HCT116 (cell line): Measurements from ENCODE around the gene MAN2A2. TPM values are rescaled to one million over a fixed set of nuclear protein-coding genes. Genes with fewer than 3 reads are reported as not detected.

Experiments
- ATAC-seq: fragments of 200-7000 bp; cut with Tn5 transposase; 2 replicates; pipeline ENCODE4 v1.9.1; 2020; ENCODE audit warnings: mild to moderate bottlenecking, moderate library complexity
- BruUV-seq: library from RNA; stranded (reverse); fragments of 400-500 nt; replicated peaks from 2 replicates; lab custom pipeline; 2021; lab: Mats Ljungman, UMichigan
- CTCF ChIA-PET: fragments of 300-600 bp; sonication (Branson Sonifier 250); formaldehyde crosslinking; loops from one replicate; lab custom pipeline; 2021; ENCODE audit warnings: antibody characterized with exemption; lab: Charles Lee
- POLR2A ChIA-PET: fragments of 300-600, 350-600 bp; sonication (Branson Sonifier 250); formaldehyde crosslinking; loops from one replicate; lab custom pipeline; 2021; ENCODE audit warnings: antibody characterized with exemption; lab: Charles Lee
- RAD21 ChIA-PET, 2 experiments: fragments of 300-600 bp; sonication (Branson Sonifier 250); formaldehyde crosslinking; loops; one replicate each; lab custom pipeline; 2023; ENCODE audit warnings: low total read pairs in 2 of 2; ENCODE audit not compliant: uncharacterized antibody in 2 of 2, unreplicated experiment in 2 of 2, low non-redundant PET in 1 of 2; lab: Charles Lee
- DNase-seq: peaks from one replicate; pipeline ENCODE4 v3.0.0-alpha.2; 2010; ENCODE audit warnings: low read depth, low spot score
- H2AFZ ChIP-seq: fragments of 200-600 bp; shearing (Covaris generic), sonication (generic); 2 replicates; pipeline ENCODE4 v1.6.1; 2017; ENCODE audit warnings: low read depth, mixed run types, mixed read lengths, antibody characterized with exemption, low read length; ENCODE audit not compliant: poor library complexity, severe bottlenecking
- H3K27ac ChIP-seq: 2 replicates; pipeline ENCODE4 v1.5.1; 2012; ENCODE audit warnings: low read depth, low read length
- H3K27me3 ChIP-seq: fragments of 200-600 bp; sonication (generic); 2 replicates; pipeline ENCODE4 v1.6.1; 2016; ENCODE audit warnings: mixed run types, low read length, mixed read lengths; ENCODE audit not compliant: insufficient read depth
- H3K36me3 ChIP-seq, 2 experiments: fragments of 200-500 bp in 1 of 2; fragments of 200-600 bp in 1 of 2; sonication (Bioruptor generic) in 1 of 2; sonication (generic) in 1 of 2; 2 replicates each; pipeline versions ENCODE4 v1.5.1 to v1.6.1; 2014 to 2016; ENCODE audit warnings: low read length in 2 of 2, inconsistent platforms in 1 of 2, mixed read lengths in 1 of 2, mixed run types in 1 of 2; ENCODE audit not compliant: insufficient read depth in 2 of 2, control insufficient read depth in 1 of 2
- H3K4me1 ChIP-seq, 2 experiments: fragments of 200-600 bp in 1 of 2; sonication (generic) in 1 of 2; 2 replicates each; pipeline versions ENCODE4 v1.5.1 to v1.6.1; 2012 to 2017; ENCODE audit warnings: low read length in 2 of 2, inconsistent platforms in 1 of 2, mild to moderate bottlenecking in 1 of 2, mixed read lengths in 1 of 2, mixed run types in 1 of 2, moderate library complexity in 1 of 2; ENCODE audit not compliant: insufficient read depth in 2 of 2, control insufficient read depth in 1 of 2
- H3K4me2 ChIP-seq: fragments of 200-600 bp; sonication (generic); 2 replicates; pipeline ENCODE4 v1.6.1; 2017; ENCODE audit warnings: mixed run types, low read length, mixed read lengths
- H3K4me3 ChIP-seq, 2 experiments: fragments of 200-600 bp in 1 of 2; sonication (generic) in 1 of 2; replicated peaks in 1 of 2; 2 replicates each; pipeline ENCODE4 v1.5.1; 2011 to 2016; ENCODE audit warnings: low read length in 2 of 2, control low read depth in 1 of 2, low read depth in 1 of 2, mild to moderate bottlenecking in 1 of 2, mixed read lengths in 1 of 2, mixed run types in 1 of 2
- H3K79me2 ChIP-seq: fragments of 200-600 bp; sonication (generic); 2 replicates; pipeline ENCODE4 v1.6.1; 2017; ENCODE audit warnings: mild to moderate bottlenecking, mixed run types, low read length, moderate library complexity, mixed read lengths; ENCODE audit not compliant: insufficient read depth
- H3K9ac ChIP-seq: fragments of 200-600 bp; sonication (generic); 2 replicates; pipeline ENCODE4 v1.6.1; 2016; ENCODE audit warnings: low read length, mixed read lengths
- H3K9me2 ChIP-seq: fragments of 200-600 bp; sonication (generic), shearing (Covaris generic); 2 replicates; pipeline ENCODE4 v1.6.1; 2017; ENCODE audit warnings: mixed run types, mild to moderate bottlenecking, moderate library complexity; ENCODE audit not compliant: insufficient read depth
- H3K9me3 ChIP-seq, 2 experiments: fragments of 200-500 bp in 1 of 2; fragments of 200-600 bp in 1 of 2; sonication (Bioruptor generic) in 1 of 2; sonication (generic) in 1 of 2; 2 replicates each; pipeline ENCODE4 v1.6.1; 2014 to 2017; ENCODE audit warnings: low read length in 2 of 2, mixed read lengths in 2 of 2, inconsistent platforms in 1 of 2, low read depth in 1 of 2, mild to moderate bottlenecking in 1 of 2, mixed run types in 1 of 2, moderate library complexity in 1 of 2; ENCODE audit not compliant: control insufficient read depth in 1 of 2, insufficient read depth in 1 of 2
- H4K20me1 ChIP-seq: fragments of 200-600 bp; sonication (generic), shearing (Covaris generic); 2 replicates; pipeline ENCODE4 v1.6.1; 2017; ENCODE audit warnings: mixed run types, mild to moderate bottlenecking, moderate library complexity; ENCODE audit not compliant: insufficient read depth
- ATF3 ChIP-seq: IDR thresholded peaks from 2 replicates; pipeline ENCODE4 v1.6.1; 2012
- CBX3 ChIP-seq: IDR thresholded peaks from 2 replicates; pipeline ENCODE4 v1.6.1; 2012; ENCODE audit warnings: low read depth
- CEBPB ChIP-seq: IDR thresholded peaks from 2 replicates; pipeline ENCODE4 v1.6.1; 2012; ENCODE audit warnings: low read depth
- CTCF ChIP-seq, 3 experiments: fragments of 200-600 bp in 1 of 3; sonication (generic) in 1 of 3; IDR thresholded peaks in 2 of 3; conservative IDR thresholded peaks in 1 of 3; 2 replicates each; pipeline ENCODE4 v1.5.1; 2012 to 2017; ENCODE audit warnings: low read depth in 2 of 3, low read length in 2 of 3, antibody characterized with exemption in 1 of 3, borderline replicate concordance in 1 of 3, control low read depth in 1 of 3, mild to moderate bottlenecking in 1 of 3, mixed read lengths in 1 of 3, mixed run types in 1 of 3, moderate library complexity in 1 of 3; ENCODE audit not compliant: insufficient read depth in 1 of 3
- EZH2 ChIP-seq: fragments of 200-600 bp; sonication (generic); IDR thresholded peaks from 2 replicates; pipeline ENCODE4 v1.6.1; 2017; ENCODE audit warnings: antibody characterized with exemption, mixed run types
- EZH2phosphoT487 ChIP-seq: fragments of 200-600 bp; IDR thresholded peaks from 2 replicates; pipeline ENCODE4 v1.6.1; 2018; ENCODE audit warnings: antibody characterized with exemption, borderline replicate concordance
- FOSL1 ChIP-seq: IDR thresholded peaks from 2 replicates; pipeline ENCODE4 v1.6.1; 2012; ENCODE audit warnings: low read depth
- JUND ChIP-seq: IDR thresholded peaks from 2 replicates; pipeline ENCODE4 v1.6.1; 2012
- POLR2AphosphoS5 ChIP-seq: IDR thresholded peaks from 2 replicates; pipeline ENCODE4 v1.6.1; 2011; ENCODE audit warnings: mild to moderate bottlenecking, low read depth, low read length, moderate library complexity
- SIN3A ChIP-seq: IDR thresholded peaks from 2 replicates; pipeline ENCODE4 v1.6.1; 2012; ENCODE audit warnings: low read depth
- SRF ChIP-seq: IDR thresholded peaks from 2 replicates; pipeline ENCODE4 v1.6.1; 2012; ENCODE audit warnings: low read depth
- ZBTB33 ChIP-seq: IDR thresholded peaks from 2 replicates; pipeline ENCODE4 v1.6.1; 2011; ENCODE audit warnings: mild to moderate bottlenecking, low read length, moderate library complexity; ENCODE audit not compliant: insufficient replicate concordance; ENCODE audit errors: extremely low read depth
- ZFX ChIP-seq: fragments of 450-650 bp; IDR thresholded peaks from 2 replicates; pipeline ENCODE4 v1.6.1; 2017
- intact Hi-C: fragments of 100-400 bp; cut with micrococcal nuclease; formaldehyde crosslinking; loops from 2 replicates; pipeline ENCODE4 v1.10.0; 2022
- total RNA-seq: library from RNA; stranded (reverse); gene quantifications from one replicate; pipeline ENCODE4 v1.2.1, GENCODE V29; 2021; ENCODE audit not compliant: unreplicated experiment

Gene MAN2A2
- total RNA-seq, 1 experiment from 2014 or later: 44.9 TPM

GRCh38 chr15:90962021-90962420 lies 58.9 kb downstream of the MAN2A2 start:
- H3K36me3 ChIP-seq: peaks cover 33 to 34% of the 10 kb centered on the region in 2 experiments; a peak in 3 of 4 replicates
- no peak overlapping the region for H3K4me3 ChIP-seq
- no peaks in the 10 kb centered on the region for H4K20me1 ChIP-seq
- no peaks in the 10 kb centered on the region for H3K27me3 ChIP-seq
- no peaks in the 10 kb centered on the region for H3K4me1 ChIP-seq
- no peak overlapping the region for H3K9ac ChIP-seq
- DNase-seq (no peak), ATAC-seq (no peak)
- H3K79me2 ChIP-seq: peaks cover 33% of the 10 kb centered on the region
- no peaks in the 10 kb centered on the region for H3K9me3 ChIP-seq
- POLR2A ChIA-PET: no interaction called here
- H3K9me2 ChIP-seq: no peaks in the 10 kb centered on the region
- no peak for TF ChIP-seq JUND
- TF ChIP-seq POLR2AphosphoS5: 0 out of 2 replicates have a peak, but pooled peaks have one; percentile 18
- TF ChIP-seq EZH2phosphoT487: no peak
- RAD21 ChIA-PET: no interaction called here
- intact Hi-C loops: no loop called here
- no TSS peak for BruUV-seq
- no peak overlapping the region for H2AFZ ChIP-seq
- H3K4me2 ChIP-seq: no peak overlapping the region
- CTCF ChIA-PET: interaction anchor here (1.5 to 1.8 kb wide), 2 partner anchors 71 to 306 kb away, joined by 3 to 5 read pairs; no protein-coding TSS in a partner anchor
- no peak overlapping the region for H3K27ac ChIP-seq

- Histone ChIP-seq H3K4me3 (no peak overlapping the region), H2AFZ (no peak overlapping the region), H3K27ac (no peak overlapping the region), H3K36me3 (peaks cover 59 to 62% of the 10 kb centered on the region in 2 experiments; a peak in 3 of 4 replicates), H3K9ac (no peak overlapping the region), H3K79me2 (peaks cover 25% of the 10 kb centered on the region), H3K27me3 (no peaks in the 10 kb centered on the region), H4K20me1 (no peaks in the 10 kb centered on the region), H3K9me2 (no peaks in the 10 kb centered on the region), H3K4me1 (no peaks in the 10 kb centered on the region), H3K9me3 (no peaks in the 10 kb centered on the region), H3K4me2 (no peak overlapping the region)
- no peak for DNase-seq
- CTCF ChIA-PET: no interaction called here
- TSS peak; percentile 25 for BruUV-seq
- no peak for ATAC-seq
- TF ChIP-seq ZBTB33 (no peak), SIN3A (no peak), POLR2AphosphoS5 (no peak; the same call in 1 of the 2 replicates), FOSL1 (no peak), EZH2 (no peak), SRF (no peak), EZH2phosphoT487 (no peak), CTCF (IDR thresholded peaks at IDR 0.05 in 2 of 3, conservative IDR thresholded peaks at IDR 0.05 in 1 of 3; ENCODE audit: borderline replicate concordance in 1 of 3, insufficient read depth in 1 of 3, low read depth in 2 of 3, low read length in 2 of 3) (no peak), ZFX (no peak), CEBPB (no peak), CBX3 (no peak), JUND (no peak), ATF3 (no peak)
- intact Hi-C loops: no loop called here
- RAD21 ChIA-PET: no interaction called here
- POLR2A ChIA-PET: no interaction called here
These were observed 63.2 kb downstream of the MAN2A2 start for GRCh38 chr15:90966262-90966661.
